Measurements from ENCODE around the gene FLOT2. TPM values are rescaled to one million over a fixed set of nuclear protein-coding genes. Genes with fewer than 3 reads are reported as not detected.
"Not testable (repeated sequence)": the region's sequence is repeated elsewhere in the genome, so short reads cannot be mapped to it uniquely, and the experiment has no call there.

Gene FLOT2
- total RNA-seq, 1 experiment from 2014 or later = 118 TPM

DNA sequence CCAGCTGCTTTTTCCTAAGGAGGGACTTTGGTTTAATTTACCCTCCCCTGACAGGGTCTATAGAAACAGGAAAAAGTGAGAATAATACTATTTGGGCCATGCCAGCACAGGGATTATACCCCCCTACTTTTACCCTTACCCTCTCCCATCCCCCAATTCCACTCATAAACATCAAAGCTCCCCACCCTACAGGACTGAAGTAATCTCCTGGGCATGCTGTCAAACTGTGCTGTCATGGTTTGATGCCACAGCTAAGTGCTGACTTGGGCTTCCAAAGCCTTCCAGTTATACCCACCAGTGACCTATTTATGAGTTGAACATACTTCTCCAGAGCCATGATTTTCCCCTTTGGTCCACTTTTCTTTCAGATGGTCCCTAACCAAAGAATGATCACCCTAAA, 41.0 kb upstream of the FLOT2 start:
- Histone ChIP-seq H3K27ac (peak overlapping the region; percentile 15; the same call in 1 of the 2 replicates), H3K9me3 (ENCODE audit: insufficient read depth, low read depth) (no peaks in the 10 kb centered on the region), H3K4me1 (replicated peaks; ENCODE audit: insufficient read depth) (peaks cover 29% of the 10 kb centered on the region), H3K27me3 (ENCODE audit: insufficient read depth, low read depth) (no peaks in the 10 kb centered on the region), H3K9me2 (ENCODE audit: insufficient read depth) (no peaks in the 10 kb centered on the region), H3K36me3 (ENCODE audit: low read depth) (peaks cover 19% of the 10 kb centered on the region; the same call in 1 of the 2 replicates), H3K4me2 (no peak overlapping the region), H3F3A (ENCODE audit: insufficient read depth, low read depth) (peaks cover 50% of the 10 kb centered on the region), H4K20me1 (ENCODE audit: insufficient read depth) (peaks cover 52% of the 10 kb centered on the region), H2AFZ (no peak overlapping the region), H3K79me2 (ENCODE audit: low read depth) (peaks cover 98% of the 10 kb centered on the region), H3K4me3 (no peak overlapping the region)
- BruUV-seq (replicated peaks) = no TSS peak
- ChIA-PET CTCF (no interaction called here), POLR2A (ENCODE audit: unreplicated experiment) (no interaction called here)
- DNase-seq = no peak
- intact Hi-C loops (cut with micrococcal nuclease; ENCODE audit: unreplicated experiment) = no loop called here
- no peak for TF ChIP-seq EZH2 (IDR thresholded peaks at IDR 0.05; ENCODE audit: low read depth)
- TF ChIP-seq, protein P1, sequence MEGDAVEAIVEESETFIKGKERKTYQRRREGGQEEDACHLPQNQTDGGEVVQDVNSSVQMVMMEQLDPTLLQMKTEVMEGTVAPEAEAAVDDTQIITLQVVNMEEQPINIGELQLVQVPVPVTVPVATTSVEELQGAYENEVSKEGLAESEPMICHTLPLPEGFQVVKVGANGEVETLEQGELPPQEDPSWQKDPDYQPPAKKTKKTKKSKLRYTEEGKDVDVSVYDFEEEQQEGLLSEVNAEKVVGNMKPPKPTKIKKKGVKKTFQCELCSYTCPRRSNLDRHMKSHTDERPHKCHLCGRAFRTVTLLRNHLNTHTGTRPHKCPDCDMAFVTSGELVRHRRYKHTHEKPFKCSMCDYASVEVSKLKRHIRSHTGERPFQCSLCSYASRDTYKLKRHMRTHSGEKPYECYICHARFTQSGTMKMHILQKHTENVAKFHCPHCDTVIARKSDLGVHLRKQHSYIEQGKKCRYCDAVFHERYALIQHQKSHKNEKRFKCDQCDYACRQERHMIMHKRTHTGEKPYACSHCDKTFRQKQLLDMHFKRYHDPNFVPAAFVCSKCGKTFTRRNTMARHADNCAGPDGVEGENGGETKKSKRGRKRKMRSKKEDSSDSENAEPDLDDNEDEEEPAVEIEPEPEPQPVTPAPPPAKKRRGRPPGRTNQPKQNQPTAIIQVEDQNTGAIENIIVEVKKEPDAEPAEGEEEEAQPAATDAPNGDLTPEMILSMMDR (conservative IDR thresholded peaks at IDR 0.05) = no peak

DNA sequence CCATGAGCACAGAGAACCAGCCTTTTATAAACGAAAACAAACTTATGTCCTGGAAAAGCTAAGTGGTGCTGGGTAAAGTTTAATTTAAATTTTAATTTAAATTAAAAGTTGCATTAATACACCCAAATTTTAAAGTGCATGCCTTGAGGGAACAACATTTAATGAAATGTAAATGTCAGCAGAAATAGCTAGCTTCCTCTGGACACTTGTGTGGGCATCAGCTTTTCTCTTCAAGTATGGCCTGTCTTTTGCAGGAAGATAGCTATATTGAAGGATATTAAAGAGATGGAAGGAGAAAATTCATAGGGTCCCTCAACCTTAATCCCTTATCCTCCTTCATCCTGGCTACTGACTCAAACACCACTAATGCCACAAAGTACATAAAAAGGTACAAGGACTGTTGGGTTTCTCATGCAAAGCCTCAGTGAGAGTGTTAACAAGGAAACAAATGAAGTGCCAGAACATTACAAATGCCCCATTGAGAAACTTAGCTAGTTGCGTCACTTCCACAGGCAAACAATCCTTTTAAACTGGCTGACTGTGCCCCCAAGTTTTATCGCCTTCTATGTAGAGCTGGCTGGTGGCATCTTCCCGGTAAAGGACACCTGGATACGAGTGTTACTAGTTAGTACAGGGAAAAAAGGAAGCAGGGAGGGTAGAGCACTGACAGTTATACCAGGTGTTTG, 39.7 kb upstream of the FLOT2 start:
- Histone ChIP-seq H4K20me1 (ENCODE audit: insufficient read depth) (peaks cover 53% of the 10 kb centered on the region), H3F3A (ENCODE audit: insufficient read depth, low read depth) (peaks cover 50% of the 10 kb centered on the region), H3K27me3 (ENCODE audit: insufficient read depth, low read depth) (no peaks in the 10 kb centered on the region), H3K4me2 (peak overlapping the region; percentile 48), H3K4me1 (replicated peaks; ENCODE audit: insufficient read depth) (peaks cover 29% of the 10 kb centered on the region), H3K79me2 (ENCODE audit: low read depth) (peaks cover 100% of the 10 kb centered on the region), H2AFZ (no peak overlapping the region), H3K9me2 (ENCODE audit: insufficient read depth) (no peaks in the 10 kb centered on the region), H3K36me3 (ENCODE audit: low read depth) (peaks cover 12% of the 10 kb centered on the region; the same call in 1 of the 2 replicates), H3K4me3 (no peak overlapping the region), H3K9me3 (ENCODE audit: insufficient read depth, low read depth) (no peaks in the 10 kb centered on the region), H3K27ac (peak overlapping the region; percentile 58)
- no peak for TF ChIP-seq EZH2 (IDR thresholded peaks at IDR 0.05; ENCODE audit: low read depth)
- TF ChIP-seq, protein P1 (conservative IDR thresholded peaks at IDR 0.05) = no peak
- DNase-seq = peak in 1 of 2 experiments; percentile 89
- ChIA-PET POLR2A (ENCODE audit: unreplicated experiment) (interaction anchor here (0.5 kb wide), 1 partner anchor 338 kb away, joined by 3 read pairs; no protein-coding TSS in a partner anchor), CTCF (no interaction called here)
- BruUV-seq (replicated peaks) = no TSS peak
- intact Hi-C loops (cut with micrococcal nuclease; ENCODE audit: unreplicated experiment) = no loop called here

DNA sequence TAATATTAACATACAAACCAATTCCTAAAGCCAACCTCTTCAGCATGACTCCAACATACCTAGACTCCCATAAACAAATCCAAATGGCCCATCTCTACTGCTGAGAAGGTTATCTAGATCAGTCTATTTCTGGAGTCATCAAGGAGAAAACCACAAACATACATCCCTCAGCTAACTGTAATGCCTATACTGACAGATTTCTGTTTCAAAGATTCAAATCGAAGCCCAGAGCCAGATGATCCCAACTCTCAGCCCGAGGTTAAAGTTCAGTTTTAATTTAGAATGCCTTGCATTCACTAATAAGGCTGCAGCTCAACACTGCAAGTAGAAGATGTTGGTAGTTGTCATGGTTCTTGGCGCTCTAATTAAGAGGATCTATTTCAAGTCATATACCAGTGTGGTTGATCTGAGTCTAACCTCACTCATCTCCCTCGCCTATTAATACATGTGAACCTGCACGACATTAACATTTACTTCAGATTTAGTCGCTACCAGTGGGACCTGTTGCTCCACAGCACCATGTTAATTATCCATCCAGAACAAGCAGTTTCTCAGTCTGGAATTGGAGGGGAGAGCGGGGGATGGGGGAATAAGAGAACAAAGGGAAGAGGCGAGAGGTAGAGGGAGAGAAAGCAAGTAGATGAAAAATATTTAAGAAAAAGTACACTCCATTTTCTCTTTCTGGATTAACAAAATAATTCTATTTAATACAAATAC, 38.4 kb upstream of the FLOT2 start:
- DNase-seq = no peak
- Histone ChIP-seq H3F3A (ENCODE audit: insufficient read depth, low read depth) (peaks cover 43% of the 10 kb centered on the region), H3K4me2 (no peak overlapping the region), H3K4me3 (no peak overlapping the region), H4K20me1 (ENCODE audit: insufficient read depth) (peaks cover 45% of the 10 kb centered on the region), H3K27me3 (ENCODE audit: insufficient read depth, low read depth) (no peaks in the 10 kb centered on the region), H3K9me3 (ENCODE audit: insufficient read depth, low read depth) (no peaks in the 10 kb centered on the region), H2AFZ (no peak overlapping the region), H3K27ac (no peak overlapping the region), H3K9me2 (ENCODE audit: insufficient read depth) (no peaks in the 10 kb centered on the region), H3K36me3 (ENCODE audit: low read depth) (peaks cover 12% of the 10 kb centered on the region; the same call in 1 of the 2 replicates), H3K79me2 (ENCODE audit: low read depth) (peaks cover 100% of the 10 kb centered on the region), H3K4me1 (replicated peaks; ENCODE audit: insufficient read depth) (peaks cover 29% of the 10 kb centered on the region)
- BruUV-seq (replicated peaks) = no TSS peak
- CTCF ChIA-PET = no interaction called here
- TF ChIP-seq, protein P1 (conservative IDR thresholded peaks at IDR 0.05) = no peak
- TF ChIP-seq EZH2 (IDR thresholded peaks at IDR 0.05; ENCODE audit: low read depth) = no peak
- POLR2A ChIA-PET (ENCODE audit: unreplicated experiment) = no interaction called here
- intact Hi-C loops (cut with micrococcal nuclease; ENCODE audit: unreplicated experiment) = no loop called here

DNA sequence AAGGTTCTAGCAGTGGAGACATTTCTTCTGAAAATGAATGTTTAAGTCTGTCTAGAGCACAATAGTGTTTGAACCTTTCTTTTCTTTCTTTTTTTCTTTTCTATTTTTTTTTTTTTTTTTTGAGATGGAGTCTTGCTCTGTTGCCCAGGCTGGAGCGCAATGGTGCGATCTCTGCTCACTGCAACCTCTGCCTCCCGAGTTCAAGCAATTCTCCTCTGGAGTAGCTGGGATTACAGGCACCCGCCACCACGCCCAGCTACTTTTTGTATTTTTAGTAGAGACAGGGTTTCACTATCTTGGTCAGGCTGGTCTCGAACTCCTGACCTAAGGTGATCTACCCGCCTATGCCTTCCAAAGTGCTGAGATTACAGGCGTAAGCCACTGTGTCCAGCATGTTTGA, 37.0 kb upstream of the FLOT2 start:
- Histone ChIP-seq H3K79me2 (ENCODE audit: low read depth) (peaks cover 100% of the 10 kb centered on the region), H4K20me1 (ENCODE audit: insufficient read depth) (peaks cover 43% of the 10 kb centered on the region), H3K4me1 (replicated peaks; ENCODE audit: insufficient read depth) (peaks cover 29% of the 10 kb centered on the region), H3F3A (ENCODE audit: insufficient read depth, low read depth) (peaks cover 33% of the 10 kb centered on the region)
- H3K36me3 ChIP-seq (ENCODE audit: low read depth); DNase-seq; H2AFZ ChIP-seq; CTCF ChIA-PET; BruUV-seq (replicated peaks); intact Hi-C loops (cut with micrococcal nuclease; ENCODE audit: unreplicated experiment); H3K9me2 ChIP-seq (ENCODE audit: insufficient read depth); H3K27me3 ChIP-seq (ENCODE audit: insufficient read depth, low read depth); H3K4me3 ChIP-seq; H3K27ac ChIP-seq; H3K9me3 ChIP-seq (ENCODE audit: insufficient read depth, low read depth); POLR2A ChIA-PET (ENCODE audit: unreplicated experiment); H3K4me2 ChIP-seq: not testable (repeated sequence)

Data from PC-9 (cell line).